ENCODE results near the gene KNSTRN. TPM values are rescaled to one million over a fixed set of nuclear protein-coding genes. Genes with fewer than 3 reads are reported as not detected.
A peak's percentile ranks its signal among the peaks of the same experiment; 100 is the strongest.

Gene KNSTRN
- total RNA-seq, 1 donor from 2014 or later, result 30.0 TPM

- Histone ChIP-seq H3K4me3 (ENCODE audit: low read depth, low read length) (no peak overlapping the region), H3K36me3 (ENCODE audit: control insufficient read depth, insufficient read depth, low read length) (no peaks in the 10 kb centered on the region), H3K27me3 (ENCODE audit: control insufficient read depth, insufficient read depth, low read length) (no peaks in the 10 kb centered on the region)
- DNase-seq (ENCODE audit: low read depth), result no peak
- TF ChIP-seq, protein P1, sequence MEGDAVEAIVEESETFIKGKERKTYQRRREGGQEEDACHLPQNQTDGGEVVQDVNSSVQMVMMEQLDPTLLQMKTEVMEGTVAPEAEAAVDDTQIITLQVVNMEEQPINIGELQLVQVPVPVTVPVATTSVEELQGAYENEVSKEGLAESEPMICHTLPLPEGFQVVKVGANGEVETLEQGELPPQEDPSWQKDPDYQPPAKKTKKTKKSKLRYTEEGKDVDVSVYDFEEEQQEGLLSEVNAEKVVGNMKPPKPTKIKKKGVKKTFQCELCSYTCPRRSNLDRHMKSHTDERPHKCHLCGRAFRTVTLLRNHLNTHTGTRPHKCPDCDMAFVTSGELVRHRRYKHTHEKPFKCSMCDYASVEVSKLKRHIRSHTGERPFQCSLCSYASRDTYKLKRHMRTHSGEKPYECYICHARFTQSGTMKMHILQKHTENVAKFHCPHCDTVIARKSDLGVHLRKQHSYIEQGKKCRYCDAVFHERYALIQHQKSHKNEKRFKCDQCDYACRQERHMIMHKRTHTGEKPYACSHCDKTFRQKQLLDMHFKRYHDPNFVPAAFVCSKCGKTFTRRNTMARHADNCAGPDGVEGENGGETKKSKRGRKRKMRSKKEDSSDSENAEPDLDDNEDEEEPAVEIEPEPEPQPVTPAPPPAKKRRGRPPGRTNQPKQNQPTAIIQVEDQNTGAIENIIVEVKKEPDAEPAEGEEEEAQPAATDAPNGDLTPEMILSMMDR (IDR thresholded peaks at IDR 0.05; ENCODE audit: insufficient read depth, low read length, poor library complexity, severe bottlenecking), result peak; percentile 78
Measured at GRCh38 chr15:40344631-40345120, 37.8 kb upstream of the KNSTRN start.

DNA sequence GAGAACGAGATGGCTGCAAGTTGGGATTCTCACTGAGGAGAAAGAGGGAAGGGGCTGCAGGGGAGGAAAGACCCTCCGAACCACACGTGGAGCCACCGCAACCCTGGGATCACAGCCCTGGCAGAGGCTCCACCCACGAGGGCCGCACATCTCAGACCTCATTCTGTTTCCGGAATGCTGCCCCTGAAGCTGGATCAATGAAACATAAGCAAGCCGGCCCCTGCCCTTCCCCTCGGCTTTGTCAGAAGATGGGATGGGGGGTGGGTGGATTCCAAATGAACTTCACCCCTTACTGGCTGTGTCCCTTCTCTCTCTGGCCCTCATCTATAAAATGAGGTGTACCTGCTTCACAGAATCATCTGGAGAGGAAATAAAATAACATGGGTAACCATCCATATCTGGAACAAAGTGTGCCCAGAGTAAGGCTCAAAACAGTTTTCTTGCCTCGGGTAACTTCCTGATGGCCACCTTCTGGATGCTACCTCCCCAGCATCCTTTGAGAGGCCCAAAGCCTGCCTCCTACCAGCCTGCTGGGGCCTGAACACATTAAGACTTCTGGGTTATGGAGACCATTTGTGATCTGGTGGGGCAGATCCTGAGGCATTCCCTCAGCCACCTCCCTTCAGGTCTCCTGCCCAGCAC lies 37.2 kb upstream of the KNSTRN start:
- Histone ChIP-seq H3K27me3 (ENCODE audit: control insufficient read depth, insufficient read depth, low read length) (no peaks in the 10 kb centered on the region), H3K36me3 (ENCODE audit: control insufficient read depth, insufficient read depth, low read length) (no peaks in the 10 kb centered on the region), H3K4me3 (ENCODE audit: low read depth, low read length) (no peak overlapping the region)
- TF ChIP-seq, protein P1 (IDR thresholded peaks at IDR 0.05; ENCODE audit: insufficient read depth, low read length, poor library complexity, severe bottlenecking), result no peak
- no peak for DNase-seq (ENCODE audit: low read depth)

GRCh38 chr15:40345867-40346578 lies 36.5 kb upstream of the KNSTRN start:
- Histone ChIP-seq H3K36me3 (ENCODE audit: control insufficient read depth, insufficient read depth, low read length) (no peaks in the 10 kb centered on the region), H3K27me3 (ENCODE audit: control insufficient read depth, insufficient read depth, low read length) (no peaks in the 10 kb centered on the region), H3K4me3 (ENCODE audit: low read depth, low read length) (no peak overlapping the region)
- DNase-seq (ENCODE audit: low read depth), result no peak
- TF ChIP-seq, protein P1 (IDR thresholded peaks at IDR 0.05; ENCODE audit: insufficient read depth, low read length, poor library complexity, severe bottlenecking), result no peak

- H3K36me3 ChIP-seq (ENCODE audit: control insufficient read depth, insufficient read depth, low read length), result no peaks in the 10 kb centered on the region
- no peak overlapping the region for H3K4me3 ChIP-seq (ENCODE audit: low read depth, low read length)
- TF ChIP-seq, protein P1 (IDR thresholded peaks at IDR 0.05; ENCODE audit: insufficient read depth, low read length, poor library complexity, severe bottlenecking), result no peak
- no peak for DNase-seq (ENCODE audit: low read depth)
- no peaks in the 10 kb centered on the region for H3K27me3 ChIP-seq (ENCODE audit: control insufficient read depth, insufficient read depth, low read length)
Measured at GRCh38 chr15:40346579-40347558, 35.7 kb upstream of the KNSTRN start.

DNA sequence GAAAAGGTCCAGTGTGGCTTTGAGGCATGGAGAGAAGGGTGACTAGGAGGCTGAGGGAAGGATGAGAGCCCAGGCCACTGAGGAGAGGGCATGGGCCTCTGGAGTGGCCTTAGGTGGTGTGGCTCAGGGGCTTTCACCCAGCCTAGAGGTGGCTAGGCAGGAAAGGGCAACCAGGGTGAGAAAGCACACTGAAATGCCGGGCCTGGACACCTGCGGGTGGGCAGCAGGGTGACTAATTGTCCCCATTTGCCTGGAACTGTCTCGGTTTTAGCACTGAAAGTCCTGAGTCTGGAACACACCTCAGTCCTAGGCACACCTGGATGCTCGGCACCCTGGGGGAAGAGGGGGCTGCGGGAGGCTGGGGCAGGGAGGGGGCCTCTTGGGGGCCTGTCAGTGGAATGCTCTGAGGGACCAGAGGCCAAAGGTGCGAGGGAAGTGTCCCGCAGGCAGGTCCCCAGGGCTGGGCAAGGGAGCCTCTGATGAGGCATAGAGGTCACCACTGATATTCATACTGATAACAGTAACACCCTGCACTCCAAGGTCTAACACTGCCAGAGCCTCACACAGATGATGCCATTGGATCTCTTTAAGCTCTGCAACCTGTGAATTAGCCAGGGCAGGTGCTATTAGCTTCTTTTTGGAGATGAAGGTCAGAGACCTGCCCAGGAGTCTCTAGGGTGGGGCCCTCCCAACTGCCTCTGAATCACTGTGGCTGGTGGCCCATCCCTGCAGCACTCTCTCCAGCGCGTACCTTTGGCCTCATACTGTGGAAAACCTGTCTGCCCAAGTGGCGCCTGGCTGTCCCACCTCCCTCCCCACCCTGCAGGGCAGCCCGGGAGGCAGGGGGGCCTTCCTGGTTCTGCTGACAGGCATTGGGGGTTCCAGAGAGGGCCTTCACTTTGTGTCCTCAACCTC lies 34.7 kb upstream of the KNSTRN start:
- Histone ChIP-seq H3K4me3 (ENCODE audit: low read depth, low read length) (no peak overlapping the region), H3K36me3 (ENCODE audit: control insufficient read depth, insufficient read depth, low read length) (no peaks in the 10 kb centered on the region), H3K27me3 (ENCODE audit: control insufficient read depth, insufficient read depth, low read length) (peaks cover 2% of the 10 kb centered on the region)
- TF ChIP-seq, protein P1 (IDR thresholded peaks at IDR 0.05; ENCODE audit: insufficient read depth, low read length, poor library complexity, severe bottlenecking), result no peak
- no peak for DNase-seq (ENCODE audit: low read depth)

All from kidney epithelial cell (primary cell).